Heart left ventricle (tissue), 13 donors: ENCODE measurements around the gene CLSTN2.

Experiments
- POLR2A ChIP-seq, 2 donors: fragments of 450-650 bp; IDR thresholded peaks; one replicate each; pipeline ENCODE4 v1.6.1; 2017; ENCODE audit warnings: antibody characterized with exemption in 2 of 2, mild to moderate bottlenecking in 2 of 2, moderate library complexity in 2 of 2
- TF ChIP-seq, protein P1 (sequence below), 12 donors: fragments of 200-600 bp; sonication (generic) in 4 of 12; IDR thresholded peaks; one replicate each; pipeline versions ENCODE4 v1.5.0 to v1.8.0; 2018 to 2022; ENCODE audit warnings: antibody characterized with exemption in 12 of 12, mild to moderate bottlenecking in 5 of 12
- donor health status: ischemic (EF 13 %, LVEDD 7.1; RV severe dilation, severe dysfunction).
- donor health status: DM: no; HTN: yes; CAD: no.
- donor health status: DM: no; HTN: no; CAD: no.
- donor health status: ischemic (EF 25% LVEDD 6.9; RV normal size, moderate dysfunction).
- donor health status: ischemic (EF 25% LVEDD 5.7; RV mildly dilated, moderate dysfunction).
- donor health status: ischemic (EF 35%, LVEDD 5.7; RV mildly dilated, moderate dysfunction).
- donor health status: nonischemic (EF 11% LVEDD 7.7; RV severe dilation, severe dysfunction).
- donor health status: DM: yes; HTN: yes; CAD: no.
- donor health status: PGD.
- donor health status: ischemic (EF 29% LVEDD 5.4; RV normal size, mild dysfunction).
- donor health status: nonischemic (EF 23%, LVEDD 6.1; RV moderate dilation, normal function).

DNA sequence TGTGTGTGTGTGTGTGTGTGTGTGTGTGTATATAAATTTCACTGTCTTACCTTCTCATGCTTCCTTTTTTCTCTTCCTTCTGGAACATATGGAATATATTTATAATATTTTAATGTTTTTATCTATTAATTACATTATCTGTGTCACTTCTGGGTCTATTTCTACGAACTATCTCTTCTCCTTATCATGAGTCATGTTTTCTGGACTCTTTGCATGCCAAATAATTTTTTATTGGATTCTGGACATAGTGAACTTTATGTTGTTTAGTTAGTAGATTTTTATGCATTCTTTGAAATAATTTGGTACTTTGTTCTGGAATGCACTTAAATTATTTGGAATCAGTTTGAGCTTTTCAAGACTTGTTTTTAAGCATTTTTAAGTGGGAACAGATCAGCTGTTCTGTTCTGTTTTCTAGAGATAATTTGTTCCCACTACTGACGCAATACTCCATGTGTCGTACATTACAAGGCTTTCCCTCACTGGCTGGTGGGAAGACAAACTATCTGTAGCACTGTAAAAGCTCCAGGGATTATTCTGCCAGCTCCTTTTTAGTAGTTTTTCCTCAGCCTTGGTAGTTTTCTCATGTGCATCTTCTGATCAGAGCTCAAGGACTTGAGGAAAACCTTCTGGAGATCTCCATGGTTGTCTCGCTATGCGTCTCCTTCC lies 302.0 kb downstream of the CLSTN2 start:
- TF ChIP-seq, protein P1, sequence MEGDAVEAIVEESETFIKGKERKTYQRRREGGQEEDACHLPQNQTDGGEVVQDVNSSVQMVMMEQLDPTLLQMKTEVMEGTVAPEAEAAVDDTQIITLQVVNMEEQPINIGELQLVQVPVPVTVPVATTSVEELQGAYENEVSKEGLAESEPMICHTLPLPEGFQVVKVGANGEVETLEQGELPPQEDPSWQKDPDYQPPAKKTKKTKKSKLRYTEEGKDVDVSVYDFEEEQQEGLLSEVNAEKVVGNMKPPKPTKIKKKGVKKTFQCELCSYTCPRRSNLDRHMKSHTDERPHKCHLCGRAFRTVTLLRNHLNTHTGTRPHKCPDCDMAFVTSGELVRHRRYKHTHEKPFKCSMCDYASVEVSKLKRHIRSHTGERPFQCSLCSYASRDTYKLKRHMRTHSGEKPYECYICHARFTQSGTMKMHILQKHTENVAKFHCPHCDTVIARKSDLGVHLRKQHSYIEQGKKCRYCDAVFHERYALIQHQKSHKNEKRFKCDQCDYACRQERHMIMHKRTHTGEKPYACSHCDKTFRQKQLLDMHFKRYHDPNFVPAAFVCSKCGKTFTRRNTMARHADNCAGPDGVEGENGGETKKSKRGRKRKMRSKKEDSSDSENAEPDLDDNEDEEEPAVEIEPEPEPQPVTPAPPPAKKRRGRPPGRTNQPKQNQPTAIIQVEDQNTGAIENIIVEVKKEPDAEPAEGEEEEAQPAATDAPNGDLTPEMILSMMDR (IDR thresholded peaks at IDR 0.05), result no peak
- no peak for TF ChIP-seq POLR2A (IDR thresholded peaks at IDR 0.05)
